IMR-90 (cell line): Measurements from ENCODE around the gene CCDC32. TPM values are rescaled to one million over a fixed set of nuclear protein-coding genes. Genes with fewer than 3 reads are reported as not detected.

Source experiments
- ATAC-seq: fragments of 200-7000 bp; cut with Tn5 transposase; 2 replicates; pipeline ENCODE4 v1.9.1; 2020; ENCODE audit warnings: low read depth, mild to moderate bottlenecking, moderate library complexity
- BruUV-seq: library from RNA; stranded (reverse); fragments of 400-500 nt; replicated peaks from 2 replicates; lab custom pipeline; 2021; lab: Mats Ljungman, UMichigan
- CTCF ChIA-PET: fragments of 300-600 bp; formaldehyde crosslinking; extraction: SDS; loops from one replicate; lab custom pipeline; 2021; ENCODE audit warnings: antibody characterized with exemption; lab: Yijun Ruan, JAX
- POLR2A ChIA-PET: fragments of 300-600 bp; sonication (Branson Sonifier 250); formaldehyde crosslinking; loops from one replicate; lab custom pipeline; 2022; ENCODE audit warnings: antibody characterized with exemption; ENCODE audit not compliant: unreplicated experiment; lab: Charles Lee
- DNase-seq: peaks from one replicate; pipeline ENCODE4 v3.0.0; 2013
- H2AFZ ChIP-seq: replicated peaks from 2 replicates; pipeline ENCODE3; 2013; ENCODE audit warnings: low read length, mild to moderate bottlenecking; ENCODE audit not compliant: poor library complexity
- H2AK5ac ChIP-seq: 2 replicates; pipeline ENCODE4 v1.6.1; 2013; ENCODE audit warnings: low read depth, low read length, inconsistent platforms
- H2AK9ac ChIP-seq: replicated peaks from 2 replicates; pipeline ENCODE3; 2013; ENCODE audit warnings: mild to moderate bottlenecking, low read depth, low read length, moderate library complexity; ENCODE audit not compliant: poor library complexity
- H2BK120ac ChIP-seq: 2 replicates; pipeline ENCODE4 v1.6.1; 2013; ENCODE audit warnings: low read depth, low read length, inconsistent platforms
- H2BK15ac ChIP-seq: 3 replicates; pipeline ENCODE4 v1.6.1; 2013; ENCODE audit warnings: low read depth, low read length, inconsistent platforms
- H2BK20ac ChIP-seq: 2 replicates; pipeline ENCODE4 v1.6.1; 2013; ENCODE audit warnings: low read depth, mild to moderate bottlenecking, inconsistent platforms, low read length, moderate library complexity
- H2BK5ac ChIP-seq: 2 replicates; pipeline ENCODE4 v1.6.1; 2013; ENCODE audit warnings: mild to moderate bottlenecking, low read depth, low read length, inconsistent platforms; ENCODE audit not compliant: poor library complexity, severe bottlenecking
- H3K14ac ChIP-seq: replicated peaks from 2 replicates; pipeline ENCODE4 v1.6.1; 2013; ENCODE audit warnings: low read depth, low read length, inconsistent platforms
- H3K18ac ChIP-seq: 2 replicates; pipeline ENCODE4 v1.6.1; 2013; ENCODE audit warnings: low read depth, low read length, control low read depth
- H3K23ac ChIP-seq: 2 replicates; pipeline ENCODE4 v1.6.1; 2013; ENCODE audit warnings: low read depth, low read length, inconsistent platforms
- H3K27ac ChIP-seq: 2 replicates; pipeline ENCODE4 v1.5.1; 2013; ENCODE audit warnings: mild to moderate bottlenecking, control low read depth, low read length; ENCODE audit not compliant: insufficient read depth
- H3K27me3 ChIP-seq: 2 replicates; pipeline ENCODE4 v1.6.1; 2013; ENCODE audit warnings: low read length; ENCODE audit not compliant: control insufficient read depth, insufficient read depth
- H3K36me3 ChIP-seq: 2 replicates; pipeline ENCODE4 v1.6.1; 2013; ENCODE audit warnings: low read length, mixed read lengths; ENCODE audit not compliant: control insufficient read depth, insufficient read depth
- H3K4ac ChIP-seq: 2 replicates; pipeline ENCODE4 v1.6.1; 2013; ENCODE audit warnings: low read depth, low read length, inconsistent platforms
- H3K4me1 ChIP-seq: 2 replicates; pipeline ENCODE4 v1.6.1; 2013; ENCODE audit warnings: low read length, mixed read lengths; ENCODE audit not compliant: control insufficient read depth, insufficient read depth
- H3K4me2 ChIP-seq: 2 replicates; pipeline ENCODE4 v1.6.1; 2013; ENCODE audit warnings: low read depth, mild to moderate bottlenecking, control low read depth, low read length, moderate library complexity
- H3K4me3 ChIP-seq: 2 replicates; pipeline ENCODE4 v1.5.1; 2013; ENCODE audit warnings: low read depth, mild to moderate bottlenecking, control low read depth, low read length, moderate library complexity; ENCODE audit not compliant: insufficient read depth
- H3K56ac ChIP-seq: 2 replicates; pipeline ENCODE4 v1.6.1; 2013; ENCODE audit warnings: low read length, inconsistent platforms; ENCODE audit not compliant: insufficient read depth; ENCODE audit errors: extremely low read depth
- H3K79me1 ChIP-seq, 2 experiments: 2 replicates each; pipeline ENCODE4 v1.6.1; 2013; ENCODE audit warnings: low read length in 2 of 2, inconsistent platforms in 1 of 2, low read depth in 1 of 2
- H3K9ac ChIP-seq: 2 replicates; pipeline ENCODE4 v1.6.1; 2013; ENCODE audit warnings: low read depth, low read length, control low read depth
- H3K9me1 ChIP-seq: 2 replicates; pipeline ENCODE4 v1.6.1; 2013; ENCODE audit warnings: low read length, inconsistent platforms; ENCODE audit not compliant: insufficient read depth
- H3K9me3 ChIP-seq: 2 replicates; pipeline ENCODE4 v1.6.1; 2013; ENCODE audit warnings: low read length; ENCODE audit not compliant: control insufficient read depth, insufficient read depth
- H4K20me1 ChIP-seq: 2 replicates; pipeline ENCODE4 v1.6.1; 2013; ENCODE audit warnings: low read length, inconsistent platforms; ENCODE audit not compliant: insufficient read depth
- H4K5ac ChIP-seq: 2 replicates; pipeline ENCODE4 v1.6.1; 2013; ENCODE audit warnings: mild to moderate bottlenecking, low read depth, low read length, control low read depth
- H4K8ac ChIP-seq, 2 experiments: 2 replicates each; pipeline ENCODE4 v1.6.1; 2013; ENCODE audit warnings: low read depth in 2 of 2, low read length in 2 of 2, control low read depth in 1 of 2, inconsistent platforms in 1 of 2
- H4K91ac ChIP-seq: 2 replicates; pipeline ENCODE4 v1.6.1; 2013; ENCODE audit warnings: low read depth, low read length, inconsistent platforms; ENCODE audit not compliant: insufficient read depth
- CEBPB ChIP-seq: IDR thresholded peaks from 2 replicates; pipeline ENCODE4 v1.6.1; 2012; ENCODE audit warnings: low read depth, low read length, improper control_type of control experiment
- MAFK ChIP-seq: IDR thresholded peaks from 2 replicates; pipeline ENCODE4 v1.6.1; 2012; ENCODE audit warnings: low read depth, low read length, improper control_type of control experiment
- MAZ ChIP-seq: IDR thresholded peaks from 2 replicates; pipeline ENCODE4 v1.6.1; 2012; ENCODE audit warnings: low read depth, mild to moderate bottlenecking, low read length, improper control_type of control experiment, moderate library complexity, borderline replicate concordance
- MXI1 ChIP-seq: IDR thresholded peaks from 2 replicates; pipeline ENCODE4 v1.6.1; 2012; ENCODE audit warnings: low read depth, mild to moderate bottlenecking, low read length, moderate library complexity, borderline replicate concordance
- RFX5 ChIP-seq: IDR thresholded peaks from 2 replicates; pipeline ENCODE4 v1.8.0; 2012; ENCODE audit warnings: low read depth, mild to moderate bottlenecking, low read length, moderate library complexity
- WGBS, 2 experiments: methylation state at CpG; one replicate each; pipeline versions ENCODE4 v1.1.5 to v1.1.7; 2013; ENCODE audit warnings: missing lambda C conversion rate in 2 of 2; ENCODE audit not compliant: insufficient read length in 1 of 2; ENCODE audit errors: extremely low coverage in 2 of 2; 5-methylcytosine and 5-hydroxymethylcytosine counted together
- dilution Hi-C: fragments of 300-500 bp; cut with HindIII; formaldehyde crosslinking; loops from one replicate; pipeline ENCODE4 v1.14.3; 2018; ENCODE audit warnings: low sequenced_read_pairs; ENCODE audit not compliant: unreplicated experiment
- in situ Hi-C: fragments of 300-500 bp; cut with MboI; formaldehyde crosslinking; loops from 3 replicates; pipeline ENCODE4 v1.14.3; 2019; ENCODE audit warnings: low sequenced_read_pairs, inconsistent platforms, mixed read lengths
- intact Hi-C: fragments of 100-400 bp; cut with micrococcal nuclease; formaldehyde crosslinking; loops from 2 replicates; pipeline ENCODE4 v1.10.0; 2022
- polyA plus RNA-seq, 3 experiments: library from polyadenylated mRNA; depleted of rRNA; stranded (reverse); fragments of >200 nt; gene quantifications; 2 replicates each; pipeline ENCODE4 v1.2.3, GENCODE V29; 2012; ENCODE audit warnings: low replicate concordance in 1 of 3
- total RNA-seq: library from RNA; depleted of rRNA; stranded (reverse); fragments of >200 nt; gene quantifications from 2 replicates; pipeline ENCODE4 v1.2.3, GENCODE V29; 2012
- TF ChIP-seq, protein P1 (sequence below): fragments of 150-350 bp; IDR thresholded peaks from 2 replicates; pipeline ENCODE4 v1.6.1; 2016; ENCODE audit warnings: low read depth, mild to moderate bottlenecking, low read length, moderate library complexity, borderline replicate concordance
- TF ChIP-seq, protein P2 (sequence below): conservative IDR thresholded peaks from 2 replicates; pipeline ENCODE4 v1.5.1; 2012; ENCODE audit warnings: mild to moderate bottlenecking, low read depth, low read length, improper control_type of control experiment

CCDC32 gene
- total and polyA plus RNA-seq, 2 of the 4 experiments (the other 2 are of a cell fraction) = 14.8 to 15.1 TPM

DNA sequence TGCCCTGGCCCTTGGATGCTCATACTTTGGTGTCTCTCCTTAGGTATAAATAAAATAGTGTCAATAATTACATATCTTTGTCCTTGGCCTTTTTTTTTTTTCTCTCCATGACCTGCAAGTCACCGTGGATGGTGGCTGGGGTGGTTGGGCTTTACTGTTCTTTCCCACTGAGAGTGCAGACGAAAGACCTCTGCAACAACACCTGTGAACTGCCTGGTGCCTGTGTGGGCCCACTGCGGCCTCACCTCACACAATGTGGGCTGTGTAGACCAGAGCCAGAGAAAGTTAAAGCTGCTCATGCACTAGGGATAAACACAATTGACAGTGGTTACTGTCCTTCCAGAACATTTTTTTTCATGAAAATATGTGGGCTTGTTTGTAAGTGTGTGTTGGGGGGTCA is 39.0 kb downstream of the CCDC32 start:
- 0 out of 2 replicates have a peak, but pooled peaks cover 2% of the 10 kb centered on the region for H3K4me1 ChIP-seq
- no peak overlapping the region for H3K56ac ChIP-seq
- H2BK20ac ChIP-seq = no peak overlapping the region
- in situ Hi-C loops (no loop called here), intact Hi-C loops (no loop called here), dilution Hi-C loops (no loop called here)
- WGBS, 2 experiments = 100% methylated on average over 1 of the region's 3 CpGs; no CpG with 5 or more reads in 1 of the 2 experiments
- no peak overlapping the region for H4K5ac ChIP-seq
- no peak overlapping the region for H3K27ac ChIP-seq
- no peak overlapping the region for H4K91ac ChIP-seq
- H4K20me1 ChIP-seq = no peaks in the 10 kb centered on the region
- no peak overlapping the region for H3K14ac ChIP-seq
- H3K9me1 ChIP-seq = no peaks in the 10 kb centered on the region
- no peaks in the 10 kb centered on the region for H3K36me3 ChIP-seq
- H2AK9ac ChIP-seq = peak overlapping the region; percentile 63
- ATAC-seq (no peak), DNase-seq (no peak)
- no peak overlapping the region for H3K23ac ChIP-seq
- no TSS peak for BruUV-seq
- H3K18ac ChIP-seq = no peak overlapping the region
- CTCF ChIA-PET = no interaction called here
- no peak overlapping the region for H2BK15ac ChIP-seq
- H2AFZ ChIP-seq = no peak overlapping the region
- no peak overlapping the region for H2BK120ac ChIP-seq
- H2BK5ac ChIP-seq = no peak overlapping the region
- no peak overlapping the region for H3K4ac ChIP-seq
- TF ChIP-seq MAZ (no peak), MXI1 (no peak), CEBPB (no peak), RFX5 (no peak), MAFK (no peak)
- TF ChIP-seq, protein P1, sequence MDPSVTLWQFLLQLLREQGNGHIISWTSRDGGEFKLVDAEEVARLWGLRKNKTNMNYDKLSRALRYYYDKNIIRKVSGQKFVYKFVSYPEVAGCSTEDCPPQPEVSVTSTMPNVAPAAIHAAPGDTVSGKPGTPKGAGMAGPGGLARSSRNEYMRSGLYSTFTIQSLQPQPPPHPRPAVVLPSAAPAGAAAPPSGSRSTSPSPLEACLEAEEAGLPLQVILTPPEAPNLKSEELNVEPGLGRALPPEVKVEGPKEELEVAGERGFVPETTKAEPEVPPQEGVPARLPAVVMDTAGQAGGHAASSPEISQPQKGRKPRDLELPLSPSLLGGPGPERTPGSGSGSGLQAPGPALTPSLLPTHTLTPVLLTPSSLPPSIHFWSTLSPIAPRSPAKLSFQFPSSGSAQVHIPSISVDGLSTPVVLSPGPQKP = no peak
- TF ChIP-seq, protein P2, sequence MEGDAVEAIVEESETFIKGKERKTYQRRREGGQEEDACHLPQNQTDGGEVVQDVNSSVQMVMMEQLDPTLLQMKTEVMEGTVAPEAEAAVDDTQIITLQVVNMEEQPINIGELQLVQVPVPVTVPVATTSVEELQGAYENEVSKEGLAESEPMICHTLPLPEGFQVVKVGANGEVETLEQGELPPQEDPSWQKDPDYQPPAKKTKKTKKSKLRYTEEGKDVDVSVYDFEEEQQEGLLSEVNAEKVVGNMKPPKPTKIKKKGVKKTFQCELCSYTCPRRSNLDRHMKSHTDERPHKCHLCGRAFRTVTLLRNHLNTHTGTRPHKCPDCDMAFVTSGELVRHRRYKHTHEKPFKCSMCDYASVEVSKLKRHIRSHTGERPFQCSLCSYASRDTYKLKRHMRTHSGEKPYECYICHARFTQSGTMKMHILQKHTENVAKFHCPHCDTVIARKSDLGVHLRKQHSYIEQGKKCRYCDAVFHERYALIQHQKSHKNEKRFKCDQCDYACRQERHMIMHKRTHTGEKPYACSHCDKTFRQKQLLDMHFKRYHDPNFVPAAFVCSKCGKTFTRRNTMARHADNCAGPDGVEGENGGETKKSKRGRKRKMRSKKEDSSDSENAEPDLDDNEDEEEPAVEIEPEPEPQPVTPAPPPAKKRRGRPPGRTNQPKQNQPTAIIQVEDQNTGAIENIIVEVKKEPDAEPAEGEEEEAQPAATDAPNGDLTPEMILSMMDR = no peak
- H3K4me2 ChIP-seq = no peak overlapping the region
- H3K4me3 ChIP-seq = no peak overlapping the region
- H3K79me1 ChIP-seq = no peaks in the 10 kb centered on the region
- H3K9ac ChIP-seq = no peak overlapping the region
- H2AK5ac ChIP-seq = no peak overlapping the region
- POLR2A ChIA-PET = no interaction called here
- H4K8ac ChIP-seq = no peak overlapping the region
- H3K27me3 ChIP-seq = no peaks in the 10 kb centered on the region
- no peaks in the 10 kb centered on the region for H3K9me3 ChIP-seq
